Measurements from ENCODE around the gene DNAH17.
"Not testable (repeated sequence)": the region's sequence is repeated elsewhere in the genome, so short reads cannot be mapped to it uniquely, and the experiment has no call there.

The DNAH17 gene

GRCh38 chr17:78476149-78476548 is 101.0 kb downstream of the DNAH17 start:
- no peak for DNase-seq

- DNase-seq = no peak
Observed at GRCh38 chr17:78475211-78475610, 102.0 kb downstream of the DNAH17 start.

- DNase-seq = peak in 1 of 5 donors; percentile 42
Observed at GRCh38 chr17:78474614-78475146, 102.5 kb downstream of the DNAH17 start.

GRCh38 chr17:78473951-78474613 is 103.1 kb downstream of the DNAH17 start:
- no peak for DNase-seq

- DNase-seq = no peak
Observed at GRCh38 chr17:78472035-78472905, 104.9 kb downstream of the DNAH17 start.

GRCh38 chr17:78471635-78472034 is 105.6 kb downstream of the DNAH17 start:
- no peak for DNase-seq

- no peak for DNase-seq
Observed at GRCh38 chr17:78469443-78469842, 107.8 kb downstream of the DNAH17 start.

- no peak for DNase-seq
Observed at GRCh38 chr17:78468366-78468765, 108.8 kb downstream of the DNAH17 start.

- DNase-seq = no peak
Observed at GRCh38 chr17:78466786-78467715, 110.1 kb downstream of the DNAH17 start.

GRCh38 chr17:78466109-78466785 is 110.9 kb downstream of the DNAH17 start:
- not testable (repeated sequence) for DNase-seq

GRCh38 chr17:78462148-78462547 is 115.0 kb downstream of the DNAH17 start:
- no peak for DNase-seq

- DNase-seq = no peak
Observed at GRCh38 chr17:78461799-78462053, 115.5 kb downstream of the DNAH17 start.

GRCh38 chr17:78460951-78461798 is 116.0 kb downstream of the DNAH17 start:
- no peak for DNase-seq

- DNase-seq = no peak
Observed at GRCh38 chr17:78460176-78460675, 117.0 kb downstream of the DNAH17 start.

GRCh38 chr17:78459696-78460095 is 117.5 kb downstream of the DNAH17 start:
- DNase-seq = no peak

- DNase-seq = no peak
Observed at GRCh38 chr17:78458736-78459335, 118.4 kb downstream of the DNAH17 start.

- DNase-seq = no peak
Observed at GRCh38 chr17:78458091-78458490, 119.1 kb downstream of the DNAH17 start.

- DNase-seq = no peak
Observed at GRCh38 chr17:78454346-78454745, 122.8 kb downstream of the DNAH17 start.

GRCh38 chr17:78451753-78452152 is 125.4 kb downstream of the DNAH17 start:
- DNase-seq = no peak

- no peak for DNase-seq
Observed at GRCh38 chr17:78450696-78451345, 126.4 kb downstream of the DNAH17 start.
